GM23338 (cell line): ENCODE results near the gene TRAPPC12. TPM values are rescaled to one million over a fixed set of nuclear protein-coding genes. Genes with fewer than 3 reads are reported as not detected.

ENCODE experiments used
- ATAC-seq: fragments of 200-7000 bp; cut with Tn5 transposase; 3 replicates; pipeline ENCODE4 v1.9.1; 2020
- DNase-seq: peaks from one replicate; pipeline ENCODE4 v3.0.0-alpha.2; 2015; ENCODE audit warnings: low spot score
- H2AFZ ChIP-seq: fragments of 200-600 bp; sonication (generic); 2 replicates; pipeline ENCODE4 v1.8.0; 2016; ENCODE audit warnings: antibody characterized with exemption, mild to moderate bottlenecking, moderate library complexity
- H3F3A ChIP-seq: fragments of 200-600 bp; sonication (generic); replicated peaks from 2 replicates; pipeline ENCODE4 v1.8.0; 2017; ENCODE audit warnings: antibody characterized with exemption, mixed run types, low read depth
- H3K27ac ChIP-seq: fragments of 200-600 bp; sonication (generic); 2 replicates; pipeline ENCODE4 v1.6.1; 2016; ENCODE audit warnings: low read depth
- H3K27me3 ChIP-seq: fragments of 200-600 bp; sonication (generic); 2 replicates; pipeline ENCODE4 v1.8.0; 2016; ENCODE audit warnings: mild to moderate bottlenecking, mixed run types, moderate library complexity; ENCODE audit not compliant: insufficient read depth
- H3K36me3 ChIP-seq: fragments of 200-600 bp; sonication (generic); 2 replicates; pipeline ENCODE4 v1.8.0; 2016; ENCODE audit warnings: mild to moderate bottlenecking; ENCODE audit not compliant: insufficient read depth
- H3K4me1 ChIP-seq: fragments of 200-600 bp; sonication (generic); 2 replicates; pipeline ENCODE4 v1.8.0; 2016; ENCODE audit warnings: mild to moderate bottlenecking, moderate library complexity; ENCODE audit not compliant: insufficient read depth
- H3K4me2 ChIP-seq: fragments of 200-600 bp; sonication (generic); 2 replicates; pipeline ENCODE4 v1.7.1; 2017; ENCODE audit warnings: mixed run types
- H3K4me3 ChIP-seq: fragments of 200-600 bp; sonication (generic); 2 replicates; pipeline ENCODE4 v1.6.1; 2016; ENCODE audit warnings: mixed run types
- H3K79me2 ChIP-seq: fragments of 200-600 bp; sonication (generic); replicated peaks from 2 replicates; pipeline ENCODE4 v1.8.0; 2017; ENCODE audit warnings: mild to moderate bottlenecking; ENCODE audit not compliant: insufficient read depth
- H3K9me2 ChIP-seq: fragments of 200-600 bp; sonication (generic); 2 replicates; pipeline ENCODE4 v1.8.0; 2017; ENCODE audit not compliant: insufficient read depth
- H4K20me1 ChIP-seq: fragments of 200-600 bp; sonication (generic); replicated peaks from 2 replicates; pipeline ENCODE4 v1.8.0; 2017; ENCODE audit warnings: mild to moderate bottlenecking; ENCODE audit not compliant: insufficient read depth
- H3K27ac Mint-ChIP-seq: 2 replicates; pipeline ENCODE4 v1.8.0; 2020; ENCODE audit warnings: inconsistent platforms, mild to moderate bottlenecking, moderate library complexity, mixed read lengths
- H3K27me3 Mint-ChIP-seq: 3 replicates; pipeline ENCODE4 v1.8.0; 2022; ENCODE audit warnings: low read depth, mild to moderate bottlenecking, moderate library complexity, mixed read lengths, inconsistent platforms; ENCODE audit not compliant: insufficient read depth, poor library complexity
- H3K36me3 Mint-ChIP-seq: 3 replicates; pipeline ENCODE4 v1.8.0; 2021; ENCODE audit warnings: low read depth, mild to moderate bottlenecking, inconsistent platforms, moderate library complexity, mixed read lengths
- H3K4me1 Mint-ChIP-seq: 3 replicates; pipeline ENCODE4 v1.8.0; 2020; ENCODE audit warnings: mild to moderate bottlenecking, inconsistent platforms, mixed read lengths
- H3K4me3 Mint-ChIP-seq: 3 replicates; pipeline ENCODE4 v1.8.0; 2021; ENCODE audit warnings: moderate library complexity, mild to moderate bottlenecking, inconsistent platforms, mixed read lengths
- H3K9me3 Mint-ChIP-seq: 3 replicates; pipeline ENCODE4 v1.8.0; 2020; ENCODE audit warnings: moderate library complexity, mild to moderate bottlenecking, inconsistent platforms, mixed read lengths
- CREB1 ChIP-seq: fragments of 250-450 bp; sonication (Bioruptor Pico); IDR thresholded peaks from 2 replicates; pipeline ENCODE4 v1.5.0; 2020; ENCODE audit warnings: low read depth, mild to moderate bottlenecking, moderate library complexity
- ETS1 ChIP-seq: IDR thresholded peaks from 2 replicates; pipeline ENCODE4 v1.6.1; 2016; ENCODE audit warnings: antibody characterized with exemption
- ZNF114 ChIP-seq: fragments of 250-450 bp; sonication (Bioruptor Pico); IDR thresholded peaks from 2 replicates; pipeline ENCODE4 v1.5.0; 2020; ENCODE audit warnings: mild to moderate bottlenecking, moderate library complexity
- ZNF331 ChIP-seq: fragments of 250-450 bp; sonication (Bioruptor Pico); IDR thresholded peaks from 2 replicates; pipeline ENCODE4 v1.5.0; 2020; ENCODE audit warnings: low read depth, mild to moderate bottlenecking, moderate library complexity
- ZNF462 ChIP-seq: fragments of 250-450 bp; sonication (Bioruptor Pico); IDR thresholded peaks from 2 replicates; pipeline ENCODE4 v1.5.0; 2020; ENCODE audit warnings: mild to moderate bottlenecking, moderate library complexity
- polyA plus RNA-seq: library from polyadenylated mRNA; unstranded; fragments of >200 nt; fragmentation: Nextera tagmentation; extraction: Ambion mirVana; gene quantifications from 2 replicates; pipeline ENCODE4 v1.2.1, GENCODE V29; 2016
- total RNA-seq: library from RNA; depleted of rRNA; stranded (reverse); fragments of >200 nt; shearing (Covaris generic); gene quantifications from 2 replicates; pipeline ENCODE4 v1.2.3, GENCODE V29; 2014
- TF ChIP-seq, protein P1 (sequence below), 2 experiments: fragments of 200-600 bp in 1 of 2; sonication (generic) in 1 of 2; conservative IDR thresholded peaks; 2 replicates each; pipeline versions ENCODE4 v1.5.1 to v1.6.1; 2016 to 2017; ENCODE audit warnings: antibody characterized with exemption in 2 of 2, low read depth in 2 of 2, mild to moderate bottlenecking in 2 of 2, moderate library complexity in 1 of 2
- TF ChIP-seq, protein P2 (sequence below): IDR thresholded peaks from one replicate; pipeline ENCODE4 v1.6.1; 2018; ENCODE audit warnings: antibody characterized with exemption; ENCODE audit not compliant: unreplicated experiment

Gene TRAPPC12
- total and polyA plus RNA-seq, 2 experiments from 2014 or later, result 48.9 to 57.7 TPM

GRCh38 chr2:3451169-3451568 is 71.7 kb downstream of the TRAPPC12 start (continued):
- TF ChIP-seq ETS1, result no peak
- TF ChIP-seq, protein P1, sequence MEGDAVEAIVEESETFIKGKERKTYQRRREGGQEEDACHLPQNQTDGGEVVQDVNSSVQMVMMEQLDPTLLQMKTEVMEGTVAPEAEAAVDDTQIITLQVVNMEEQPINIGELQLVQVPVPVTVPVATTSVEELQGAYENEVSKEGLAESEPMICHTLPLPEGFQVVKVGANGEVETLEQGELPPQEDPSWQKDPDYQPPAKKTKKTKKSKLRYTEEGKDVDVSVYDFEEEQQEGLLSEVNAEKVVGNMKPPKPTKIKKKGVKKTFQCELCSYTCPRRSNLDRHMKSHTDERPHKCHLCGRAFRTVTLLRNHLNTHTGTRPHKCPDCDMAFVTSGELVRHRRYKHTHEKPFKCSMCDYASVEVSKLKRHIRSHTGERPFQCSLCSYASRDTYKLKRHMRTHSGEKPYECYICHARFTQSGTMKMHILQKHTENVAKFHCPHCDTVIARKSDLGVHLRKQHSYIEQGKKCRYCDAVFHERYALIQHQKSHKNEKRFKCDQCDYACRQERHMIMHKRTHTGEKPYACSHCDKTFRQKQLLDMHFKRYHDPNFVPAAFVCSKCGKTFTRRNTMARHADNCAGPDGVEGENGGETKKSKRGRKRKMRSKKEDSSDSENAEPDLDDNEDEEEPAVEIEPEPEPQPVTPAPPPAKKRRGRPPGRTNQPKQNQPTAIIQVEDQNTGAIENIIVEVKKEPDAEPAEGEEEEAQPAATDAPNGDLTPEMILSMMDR (conservative IDR thresholded peaks at IDR 0.05; ENCODE audit: low read depth in 2 of 2), result no peak

GRCh38 chr2:3451926-3452671 is 72.6 kb downstream of the TRAPPC12 start:
- peak; percentile 43 for ATAC-seq
- Histone ChIP-seq H3K4me1 (no peaks in the 10 kb centered on the region), H4K20me1 (no peaks in the 10 kb centered on the region; the same call in 1 of the 2 replicates), H3K27ac (no peak overlapping the region), H3K4me2 (no peak overlapping the region), H2AFZ (no peak overlapping the region), H3K27me3 (no peaks in the 10 kb centered on the region), H3K36me3 (0 out of 2 replicates have a peak, but pooled peaks cover 5% of the 10 kb centered on the region), H3K9me2 (no peaks in the 10 kb centered on the region), H3F3A (no peaks in the 10 kb centered on the region), H3K79me2 (no peaks in the 10 kb centered on the region), H3K4me3 (no peak overlapping the region)
- TF ChIP-seq, protein P2, sequence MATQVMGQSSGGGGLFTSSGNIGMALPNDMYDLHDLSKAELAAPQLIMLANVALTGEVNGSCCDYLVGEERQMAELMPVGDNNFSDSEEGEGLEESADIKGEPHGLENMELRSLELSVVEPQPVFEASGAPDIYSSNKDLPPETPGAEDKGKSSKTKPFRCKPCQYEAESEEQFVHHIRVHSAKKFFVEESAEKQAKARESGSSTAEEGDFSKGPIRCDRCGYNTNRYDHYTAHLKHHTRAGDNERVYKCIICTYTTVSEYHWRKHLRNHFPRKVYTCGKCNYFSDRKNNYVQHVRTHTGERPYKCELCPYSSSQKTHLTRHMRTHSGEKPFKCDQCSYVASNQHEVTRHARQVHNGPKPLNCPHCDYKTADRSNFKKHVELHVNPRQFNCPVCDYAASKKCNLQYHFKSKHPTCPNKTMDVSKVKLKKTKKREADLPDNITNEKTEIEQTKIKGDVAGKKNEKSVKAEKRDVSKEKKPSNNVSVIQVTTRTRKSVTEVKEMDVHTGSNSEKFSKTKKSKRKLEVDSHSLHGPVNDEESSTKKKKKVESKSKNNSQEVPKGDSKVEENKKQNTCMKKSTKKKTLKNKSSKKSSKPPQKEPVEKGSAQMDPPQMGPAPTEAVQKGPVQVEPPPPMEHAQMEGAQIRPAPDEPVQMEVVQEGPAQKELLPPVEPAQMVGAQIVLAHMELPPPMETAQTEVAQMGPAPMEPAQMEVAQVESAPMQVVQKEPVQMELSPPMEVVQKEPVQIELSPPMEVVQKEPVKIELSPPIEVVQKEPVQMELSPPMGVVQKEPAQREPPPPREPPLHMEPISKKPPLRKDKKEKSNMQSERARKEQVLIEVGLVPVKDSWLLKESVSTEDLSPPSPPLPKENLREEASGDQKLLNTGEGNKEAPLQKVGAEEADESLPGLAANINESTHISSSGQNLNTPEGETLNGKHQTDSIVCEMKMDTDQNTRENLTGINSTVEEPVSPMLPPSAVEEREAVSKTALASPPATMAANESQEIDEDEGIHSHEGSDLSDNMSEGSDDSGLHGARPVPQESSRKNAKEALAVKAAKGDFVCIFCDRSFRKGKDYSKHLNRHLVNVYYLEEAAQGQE, result no peak
- TF ChIP-seq ZNF114 (CRISPR knock-in tag) (no peak), CREB1 (CRISPR knock-in tag) (no peak), ZNF462 (no peak), ZNF331 (CRISPR knock-in tag) (no peak)
- H3K27ac Mint-ChIP-seq, result peak overlapping the region; percentile 16; the same call in 1 of the 2 replicates
- H3K27me3 Mint-ChIP-seq, result peaks cover 5% of the 10 kb centered on the region
- H3K4me1 Mint-ChIP-seq, result peaks cover 11% of the 10 kb centered on the region
- no peak for DNase-seq
- H3K36me3 Mint-ChIP-seq, result peaks cover 29% of the 10 kb centered on the region; the same call in 2 of the 3 replicates
- H3K4me3 Mint-ChIP-seq, result no peak overlapping the region
- H3K9me3 Mint-ChIP-seq, result no peaks in the 10 kb centered on the region; the same call in 2 of the 3 replicates
